ENCODE results near the gene TRAPPC12.

DNA sequence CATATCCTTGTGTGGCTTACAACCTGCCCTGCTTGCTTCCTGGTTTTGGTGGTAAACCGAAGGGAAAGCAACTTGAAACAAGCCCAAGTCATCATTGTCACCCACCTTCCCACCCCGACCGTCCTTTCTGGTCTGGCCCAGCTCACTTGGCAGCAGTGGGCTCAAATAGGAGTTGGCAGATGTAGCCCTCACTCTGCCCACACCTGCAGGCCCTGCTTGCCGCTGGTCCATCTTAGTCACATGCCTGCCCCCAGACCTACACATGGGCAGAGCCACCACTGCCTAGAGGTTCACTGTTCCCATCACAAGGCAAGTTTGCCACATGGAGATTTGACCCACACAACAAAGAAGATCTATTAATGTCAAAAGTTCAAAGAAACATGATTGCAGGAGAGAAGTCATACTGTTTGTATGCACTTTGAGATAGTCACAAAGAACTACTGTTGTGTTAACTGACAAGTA is 11.2 kb upstream of the TRAPPC12 start:
- no peak for TF ChIP-seq POLR2A (IDR thresholded peaks at IDR 0.05)
- TF ChIP-seq, protein P1, sequence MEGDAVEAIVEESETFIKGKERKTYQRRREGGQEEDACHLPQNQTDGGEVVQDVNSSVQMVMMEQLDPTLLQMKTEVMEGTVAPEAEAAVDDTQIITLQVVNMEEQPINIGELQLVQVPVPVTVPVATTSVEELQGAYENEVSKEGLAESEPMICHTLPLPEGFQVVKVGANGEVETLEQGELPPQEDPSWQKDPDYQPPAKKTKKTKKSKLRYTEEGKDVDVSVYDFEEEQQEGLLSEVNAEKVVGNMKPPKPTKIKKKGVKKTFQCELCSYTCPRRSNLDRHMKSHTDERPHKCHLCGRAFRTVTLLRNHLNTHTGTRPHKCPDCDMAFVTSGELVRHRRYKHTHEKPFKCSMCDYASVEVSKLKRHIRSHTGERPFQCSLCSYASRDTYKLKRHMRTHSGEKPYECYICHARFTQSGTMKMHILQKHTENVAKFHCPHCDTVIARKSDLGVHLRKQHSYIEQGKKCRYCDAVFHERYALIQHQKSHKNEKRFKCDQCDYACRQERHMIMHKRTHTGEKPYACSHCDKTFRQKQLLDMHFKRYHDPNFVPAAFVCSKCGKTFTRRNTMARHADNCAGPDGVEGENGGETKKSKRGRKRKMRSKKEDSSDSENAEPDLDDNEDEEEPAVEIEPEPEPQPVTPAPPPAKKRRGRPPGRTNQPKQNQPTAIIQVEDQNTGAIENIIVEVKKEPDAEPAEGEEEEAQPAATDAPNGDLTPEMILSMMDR (IDR thresholded peaks at IDR 0.05), result no peak

Data from thyroid gland (tissue), 4 donors.